Measurements from ENCODE around the gene SRRM4.

GRCh38 chr12:119157528-119157927, 176.2 kb downstream of the SRRM4 start:
- TF ChIP-seq, protein P1, sequence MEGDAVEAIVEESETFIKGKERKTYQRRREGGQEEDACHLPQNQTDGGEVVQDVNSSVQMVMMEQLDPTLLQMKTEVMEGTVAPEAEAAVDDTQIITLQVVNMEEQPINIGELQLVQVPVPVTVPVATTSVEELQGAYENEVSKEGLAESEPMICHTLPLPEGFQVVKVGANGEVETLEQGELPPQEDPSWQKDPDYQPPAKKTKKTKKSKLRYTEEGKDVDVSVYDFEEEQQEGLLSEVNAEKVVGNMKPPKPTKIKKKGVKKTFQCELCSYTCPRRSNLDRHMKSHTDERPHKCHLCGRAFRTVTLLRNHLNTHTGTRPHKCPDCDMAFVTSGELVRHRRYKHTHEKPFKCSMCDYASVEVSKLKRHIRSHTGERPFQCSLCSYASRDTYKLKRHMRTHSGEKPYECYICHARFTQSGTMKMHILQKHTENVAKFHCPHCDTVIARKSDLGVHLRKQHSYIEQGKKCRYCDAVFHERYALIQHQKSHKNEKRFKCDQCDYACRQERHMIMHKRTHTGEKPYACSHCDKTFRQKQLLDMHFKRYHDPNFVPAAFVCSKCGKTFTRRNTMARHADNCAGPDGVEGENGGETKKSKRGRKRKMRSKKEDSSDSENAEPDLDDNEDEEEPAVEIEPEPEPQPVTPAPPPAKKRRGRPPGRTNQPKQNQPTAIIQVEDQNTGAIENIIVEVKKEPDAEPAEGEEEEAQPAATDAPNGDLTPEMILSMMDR (IDR thresholded peaks at IDR 0.05), result no peak
- TF ChIP-seq POLR2A (IDR thresholded peaks at IDR 0.05) (no peak), EP300 (IDR thresholded peaks at IDR 0.05) (no peak)
